Upper lobe of left lung (tissue), 6 donors: Measurements from ENCODE around the gene STEAP4. TPM values are rescaled to one million over a fixed set of nuclear protein-coding genes. Genes with fewer than 3 reads are reported as not detected.
A peak's percentile ranks its signal among the peaks of the same experiment; 100 is the strongest.

ENCODE experiments used
- ATAC-seq, 2 donors: fragments of 200-7000 bp; cut with Tn5 transposase; one replicate each; pipeline ENCODE4 v1.9.1; 2022; ENCODE audit warnings: mild to moderate bottlenecking in 2 of 2, moderate library complexity in 2 of 2; ENCODE audit not compliant: low FRiP score in 2 of 2
- DNase-seq, 2 donors: peaks; one replicate each; pipeline ENCODE4 v3.0.0-alpha.2; 2019 to 2020
- H3K27ac ChIP-seq, 4 donors: fragments of 200-600 bp; sonication (generic); one replicate each; pipeline ENCODE4 v1.5.1; 2016 to 2019
- H3K27me3 ChIP-seq, 4 donors: fragments of 200-600 bp; sonication (generic); one replicate each; pipeline ENCODE4 v1.5.1; 2017 to 2019
- H3K36me3 ChIP-seq, 4 donors: fragments of 200-600 bp; sonication (generic); one replicate each; pipeline ENCODE4 v1.5.1; 2016 to 2019
- H3K4me1 ChIP-seq, 4 donors: fragments of 200-600 bp; sonication (generic); one replicate each; pipeline ENCODE4 v1.5.1; 2018 to 2019
- H3K4me3 ChIP-seq, 4 donors: fragments of 200-600 bp; sonication (generic); one replicate each; pipeline ENCODE4 v1.5.1; 2017 to 2019; ENCODE audit warnings: mild to moderate bottlenecking in 2 of 4, moderate library complexity in 1 of 4
- H3K9me3 ChIP-seq, 4 donors: fragments of 200-600 bp; sonication (generic); one replicate each; pipeline ENCODE4 v1.5.1; 2018 to 2019
- EP300 ChIP-seq, 4 donors: sonication (generic); formaldehyde crosslinking; IDR thresholded peaks; one replicate each; pipeline ENCODE4 v1.5.1; 2017; ENCODE audit warnings: antibody characterized with exemption in 4 of 4, control low read depth in 2 of 4
- POLR2A ChIP-seq, 4 donors: fragments of 450-650 bp; IDR thresholded peaks; one replicate each; pipeline ENCODE4 v1.5.1; 2016 to 2017; ENCODE audit warnings: antibody characterized with exemption in 4 of 4, mild to moderate bottlenecking in 2 of 4
- POLR2AphosphoS5 ChIP-seq, 2 donors: sonication (generic); formaldehyde crosslinking; IDR thresholded peaks; one replicate each; pipeline ENCODE4 v1.5.1; 2017; ENCODE audit warnings: antibody characterized with exemption in 2 of 2
- WGBS, 2 donors: methylation state at CpG; one replicate each; pipeline ENCODE4 v1.1.5; 2017 to 2018; 5-methylcytosine and 5-hydroxymethylcytosine counted together
- total RNA-seq, 6 donors: library from RNA; depleted of rRNA in 4 of 6; stranded (reverse); fragments of >200 nt in 4 of 6; gene quantifications; one replicate each; pipeline versions ENCODE4 v1.1.0 to v1.2.1, GENCODE V29; 2016 to 2021
- TF ChIP-seq, protein P1 (sequence below), 6 experiments: fragments of 450-650 bp in 4 of 6; fragments of 200-600 bp in 2 of 6; sonication (generic) in 2 of 6; IDR thresholded peaks; one replicate each; pipeline ENCODE4 v1.5.1; 2016 to 2019; ENCODE audit warnings: antibody characterized with exemption in 6 of 6
- donor health status: DM: no; HTN: no; CAD: no; lungs with moderate emphysema.
- donor health status: DM: no; HTN: yes; CAD: no; lungs with severe emphysema.

Gene STEAP4
- total RNA-seq, 6 donors from 2014 or later, result 11.5 to 81.8 (median 54.8) TPM

DNA sequence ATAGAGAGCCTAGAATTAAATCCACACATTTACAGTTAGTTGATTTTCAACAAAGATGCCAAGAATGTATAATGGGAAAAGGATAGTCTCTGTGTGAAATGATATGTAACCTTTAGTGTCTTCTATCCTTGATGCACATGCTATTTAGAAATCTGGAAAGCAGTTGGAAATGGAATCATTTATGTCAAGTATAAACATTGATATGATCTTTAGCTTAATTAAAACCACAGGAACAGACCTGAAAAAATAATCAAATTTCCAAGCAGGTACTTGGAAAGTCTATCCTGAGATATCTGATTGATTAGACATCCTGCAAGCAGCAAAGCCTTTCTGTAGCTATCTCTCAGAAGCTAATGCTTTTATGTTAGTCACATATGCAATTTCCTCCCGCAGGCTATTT is 62.4 kb downstream of the STEAP4 start:
- WGBS, 2 donors, result 86 to 94% methylated on average over 1 of the region's 1 CpG
- Histone ChIP-seq H3K4me1 (peaks cover 0 to 3% (median 0%) of the 10 kb centered on the region in 4 donors), H3K4me3 (no peak overlapping the region), H3K27me3 (no peaks in the 10 kb centered on the region), H3K36me3 (no peaks in the 10 kb centered on the region), H3K27ac (no peak overlapping the region), H3K9me3 (no peaks in the 10 kb centered on the region)
- ATAC-seq, result no peak
- TF ChIP-seq EP300 (IDR thresholded peaks at IDR 0.05), result no peak
- DNase-seq, result no peak

DNA sequence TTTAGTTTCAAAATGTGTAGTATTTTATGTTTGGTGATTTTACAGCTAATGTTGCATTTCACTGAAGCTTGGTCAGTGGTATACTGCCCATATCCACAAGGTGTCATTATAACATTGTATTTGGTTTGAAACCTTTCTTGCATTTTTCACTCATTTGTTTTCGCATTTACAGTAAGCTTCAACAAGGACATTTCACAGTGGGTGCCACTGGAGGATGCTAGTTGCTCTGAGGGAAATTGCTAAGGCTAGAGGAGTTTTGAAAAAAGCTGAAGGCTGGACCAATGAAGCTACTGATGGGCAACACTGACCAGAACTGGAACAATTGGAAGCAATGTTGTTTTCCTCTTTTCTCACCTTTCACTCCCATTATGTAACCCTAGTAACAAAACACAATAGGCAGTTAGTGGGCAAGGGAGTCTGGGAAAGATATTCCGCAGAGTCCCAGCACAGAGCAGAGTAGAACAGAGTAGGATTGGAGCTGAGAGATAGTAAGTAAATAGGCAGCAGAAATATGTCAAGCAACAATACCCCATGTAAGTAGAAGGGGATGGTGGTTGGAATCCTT is 63.3 kb downstream of the STEAP4 start:
- Histone ChIP-seq H3K27ac (no peak overlapping the region), H3K4me3 (no peak overlapping the region), H3K27me3 (no peaks in the 10 kb centered on the region), H3K9me3 (no peaks in the 10 kb centered on the region), H3K36me3 (no peaks in the 10 kb centered on the region), H3K4me1 (peaks cover 0 to 3% (median 0%) of the 10 kb centered on the region in 4 donors)
- DNase-seq (peak in 1 of 2 donors; percentile 42), ATAC-seq (peak; percentile 75 to 87)
- no peak for TF ChIP-seq POLR2A (IDR thresholded peaks at IDR 0.05)
- TF ChIP-seq, protein P1, sequence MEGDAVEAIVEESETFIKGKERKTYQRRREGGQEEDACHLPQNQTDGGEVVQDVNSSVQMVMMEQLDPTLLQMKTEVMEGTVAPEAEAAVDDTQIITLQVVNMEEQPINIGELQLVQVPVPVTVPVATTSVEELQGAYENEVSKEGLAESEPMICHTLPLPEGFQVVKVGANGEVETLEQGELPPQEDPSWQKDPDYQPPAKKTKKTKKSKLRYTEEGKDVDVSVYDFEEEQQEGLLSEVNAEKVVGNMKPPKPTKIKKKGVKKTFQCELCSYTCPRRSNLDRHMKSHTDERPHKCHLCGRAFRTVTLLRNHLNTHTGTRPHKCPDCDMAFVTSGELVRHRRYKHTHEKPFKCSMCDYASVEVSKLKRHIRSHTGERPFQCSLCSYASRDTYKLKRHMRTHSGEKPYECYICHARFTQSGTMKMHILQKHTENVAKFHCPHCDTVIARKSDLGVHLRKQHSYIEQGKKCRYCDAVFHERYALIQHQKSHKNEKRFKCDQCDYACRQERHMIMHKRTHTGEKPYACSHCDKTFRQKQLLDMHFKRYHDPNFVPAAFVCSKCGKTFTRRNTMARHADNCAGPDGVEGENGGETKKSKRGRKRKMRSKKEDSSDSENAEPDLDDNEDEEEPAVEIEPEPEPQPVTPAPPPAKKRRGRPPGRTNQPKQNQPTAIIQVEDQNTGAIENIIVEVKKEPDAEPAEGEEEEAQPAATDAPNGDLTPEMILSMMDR (IDR thresholded peaks at IDR 0.05), result peak; percentile 54 to 91 (median 80)
- no peak for TF ChIP-seq EP300 (IDR thresholded peaks at IDR 0.05)
- no peak for TF ChIP-seq POLR2AphosphoS5 (IDR thresholded peaks at IDR 0.05)
- WGBS, 2 donors, result 28 to 32% methylated on average over 2 of the region's 2 CpGs

DNA sequence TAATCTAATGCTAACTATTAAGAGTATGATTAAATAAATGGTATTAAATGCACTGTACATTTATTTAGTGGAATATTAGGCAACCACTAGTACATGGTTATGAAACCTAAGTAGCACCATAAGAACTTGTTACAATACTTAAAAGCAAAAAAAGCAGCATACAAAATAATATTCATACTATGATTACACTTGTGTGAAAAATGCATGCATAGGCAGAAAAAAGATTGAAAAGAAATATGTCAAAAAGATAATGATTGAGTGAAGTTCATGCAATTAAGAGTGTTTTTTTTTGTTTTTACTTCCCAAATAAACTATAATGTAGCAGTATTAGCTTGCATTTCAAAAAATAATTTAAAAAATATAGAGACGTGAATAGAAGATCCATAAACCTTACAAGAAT is 66.8 kb downstream of the STEAP4 start:
- TF ChIP-seq POLR2A (IDR thresholded peaks at IDR 0.05) (no peak), POLR2AphosphoS5 (IDR thresholded peaks at IDR 0.05) (no peak), EP300 (IDR thresholded peaks at IDR 0.05) (no peak)
- TF ChIP-seq, protein P1 (IDR thresholded peaks at IDR 0.05), result no peak
- ATAC-seq (no peak), DNase-seq (no peak)
- no peaks in the 10 kb centered on the region for H3K27me3 ChIP-seq
- H3K9me3 ChIP-seq, result no peaks in the 10 kb centered on the region
- no peak overlapping the region for H3K4me3 ChIP-seq
- H3K36me3 ChIP-seq, result no peaks in the 10 kb centered on the region
- H3K27ac ChIP-seq, result no peak overlapping the region
- WGBS, 2 donors, result 89 to 91% methylated on average over 1 of the region's 1 CpG
- peaks cover 0 to 3% (median 0%) of the 10 kb centered on the region in 4 donors for H3K4me1 ChIP-seq

DNA sequence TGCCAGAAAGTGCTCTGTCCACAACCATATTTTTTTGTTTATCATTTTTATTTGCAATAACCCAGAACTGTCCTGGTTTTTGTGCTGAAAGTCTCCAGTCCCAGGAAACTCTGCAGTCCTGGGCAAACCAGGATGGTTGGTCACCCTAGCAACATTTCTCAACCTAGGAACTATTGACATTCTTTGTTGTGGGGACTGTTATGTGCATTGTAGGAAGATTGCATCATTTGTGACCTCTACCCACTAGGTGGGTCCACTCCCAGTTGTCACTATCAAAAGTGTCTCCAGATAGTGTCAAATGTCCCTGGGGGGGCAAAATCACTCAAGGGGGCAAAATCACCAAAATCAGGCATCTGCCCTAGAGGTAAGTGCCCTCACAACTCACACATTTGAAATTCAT is 72.9 kb downstream of the STEAP4 start:
- Histone ChIP-seq H3K27ac (no peak overlapping the region), H3K4me1 (no peaks in the 10 kb centered on the region), H3K9me3 (no peaks in the 10 kb centered on the region), H3K27me3 (no peaks in the 10 kb centered on the region), H3K36me3 (no peaks in the 10 kb centered on the region), H3K4me3 (no peak overlapping the region)
- TF ChIP-seq, protein P1 (IDR thresholded peaks at IDR 0.05), result no peak
- TF ChIP-seq POLR2A (IDR thresholded peaks at IDR 0.05), result no peak
- no peak for TF ChIP-seq EP300 (IDR thresholded peaks at IDR 0.05)
- TF ChIP-seq POLR2AphosphoS5 (IDR thresholded peaks at IDR 0.05), result no peak
- DNase-seq, result no peak
- ATAC-seq, result no peak

DNA sequence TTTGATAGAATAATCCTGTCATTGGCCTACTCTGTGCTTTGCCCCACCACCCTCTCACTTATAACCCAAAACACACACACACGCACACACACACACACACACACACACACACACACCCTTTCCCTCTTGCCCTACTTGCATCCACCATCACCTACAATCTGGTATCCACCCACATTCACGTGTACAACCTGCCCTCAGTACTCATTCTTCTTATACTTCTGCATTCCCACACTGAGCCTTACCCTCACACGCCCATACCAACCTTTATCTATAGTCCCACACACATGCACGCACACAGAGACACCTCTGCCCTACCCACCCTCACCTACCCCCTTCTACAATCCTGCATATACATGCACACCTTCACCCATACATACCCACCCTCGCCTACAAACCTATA is 76.0 kb downstream of the STEAP4 start:
- ATAC-seq, result no peak
- WGBS, 2 donors, result 78 to 82% methylated on average over 5 of the region's 5 CpGs

More for the DNA sequence above, 76.0 kb downstream of the STEAP4 start:
- TF ChIP-seq EP300 (IDR thresholded peaks at IDR 0.05), result no peak
- TF ChIP-seq POLR2AphosphoS5 (IDR thresholded peaks at IDR 0.05), result no peak
- TF ChIP-seq, protein P1 (IDR thresholded peaks at IDR 0.05), result no peak
- TF ChIP-seq POLR2A (IDR thresholded peaks at IDR 0.05), result no peak
- Histone ChIP-seq H3K36me3 (no peaks in the 10 kb centered on the region), H3K27me3 (no peaks in the 10 kb centered on the region), H3K4me1 (peaks cover 0 to 11% (median 1%) of the 10 kb centered on the region in 4 donors), H3K4me3 (no peak overlapping the region), H3K27ac (no peak overlapping the region), H3K9me3 (no peaks in the 10 kb centered on the region)
- DNase-seq, result no peak
